Measurements from ENCODE around the gene IRF4.

- TF ChIP-seq, protein P1, sequence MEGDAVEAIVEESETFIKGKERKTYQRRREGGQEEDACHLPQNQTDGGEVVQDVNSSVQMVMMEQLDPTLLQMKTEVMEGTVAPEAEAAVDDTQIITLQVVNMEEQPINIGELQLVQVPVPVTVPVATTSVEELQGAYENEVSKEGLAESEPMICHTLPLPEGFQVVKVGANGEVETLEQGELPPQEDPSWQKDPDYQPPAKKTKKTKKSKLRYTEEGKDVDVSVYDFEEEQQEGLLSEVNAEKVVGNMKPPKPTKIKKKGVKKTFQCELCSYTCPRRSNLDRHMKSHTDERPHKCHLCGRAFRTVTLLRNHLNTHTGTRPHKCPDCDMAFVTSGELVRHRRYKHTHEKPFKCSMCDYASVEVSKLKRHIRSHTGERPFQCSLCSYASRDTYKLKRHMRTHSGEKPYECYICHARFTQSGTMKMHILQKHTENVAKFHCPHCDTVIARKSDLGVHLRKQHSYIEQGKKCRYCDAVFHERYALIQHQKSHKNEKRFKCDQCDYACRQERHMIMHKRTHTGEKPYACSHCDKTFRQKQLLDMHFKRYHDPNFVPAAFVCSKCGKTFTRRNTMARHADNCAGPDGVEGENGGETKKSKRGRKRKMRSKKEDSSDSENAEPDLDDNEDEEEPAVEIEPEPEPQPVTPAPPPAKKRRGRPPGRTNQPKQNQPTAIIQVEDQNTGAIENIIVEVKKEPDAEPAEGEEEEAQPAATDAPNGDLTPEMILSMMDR (IDR thresholded peaks at IDR 0.05) = no peak
- TF ChIP-seq POLR2A (IDR thresholded peaks at IDR 0.05) = no peak
These were observed 9.9 kb downstream of the IRF4 start for GRCh38 chr6:401239-401993.
